NCI-H748 (cell line): ENCODE measurements around the gene MAP6D1.
A peak's percentile ranks its signal among the peaks of the same experiment; 100 is the strongest.

Experiments used
- DNase-seq: peaks from one replicate; lab custom pipeline; 2025; ENCODE audit not compliant: unreplicated experiment; lab: John Stamatoyannopoulos, UW

The MAP6D1 gene

DNA sequence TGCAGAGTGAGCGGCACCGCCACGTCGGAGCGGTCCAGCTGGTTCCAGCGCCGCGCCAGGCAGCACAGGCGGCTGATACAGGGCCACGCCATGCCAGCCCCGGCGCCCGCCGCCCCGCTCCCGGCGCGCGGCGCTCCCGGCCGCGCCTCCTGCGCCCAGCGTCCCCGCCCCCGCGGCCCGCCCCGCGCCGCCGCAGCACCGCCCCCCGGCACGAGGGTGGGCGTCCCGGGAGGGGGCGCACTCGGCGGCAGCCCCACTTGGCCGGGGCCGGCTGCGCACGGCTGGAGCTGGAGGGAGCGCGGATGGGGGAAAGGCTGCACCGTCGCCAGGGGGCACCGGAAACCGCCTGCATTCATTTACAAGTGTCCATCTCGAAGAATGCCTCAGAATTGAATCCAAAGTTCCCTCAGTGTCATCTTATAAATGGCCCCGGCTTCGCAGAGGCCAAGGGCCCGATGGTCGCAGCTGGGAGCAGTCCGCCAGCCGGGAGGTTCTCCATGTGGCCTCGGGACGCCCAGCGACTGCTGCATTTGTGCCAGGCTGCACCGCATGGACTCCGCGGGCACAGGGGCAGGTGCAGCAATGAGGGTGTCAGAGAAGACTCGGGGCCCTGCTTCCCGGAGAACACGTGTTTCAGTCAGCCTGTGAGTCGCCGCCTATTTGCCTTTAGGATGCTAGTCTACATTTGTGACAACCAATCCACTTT lies at the start of gene MAP6D1:
MAP6D1 (minus strand) TSS at position 122 of the 706 bp plus-strand sequence; CDS start at position 92, 30 bp downstream.
- DNase-seq = peak; percentile 69

DNA sequence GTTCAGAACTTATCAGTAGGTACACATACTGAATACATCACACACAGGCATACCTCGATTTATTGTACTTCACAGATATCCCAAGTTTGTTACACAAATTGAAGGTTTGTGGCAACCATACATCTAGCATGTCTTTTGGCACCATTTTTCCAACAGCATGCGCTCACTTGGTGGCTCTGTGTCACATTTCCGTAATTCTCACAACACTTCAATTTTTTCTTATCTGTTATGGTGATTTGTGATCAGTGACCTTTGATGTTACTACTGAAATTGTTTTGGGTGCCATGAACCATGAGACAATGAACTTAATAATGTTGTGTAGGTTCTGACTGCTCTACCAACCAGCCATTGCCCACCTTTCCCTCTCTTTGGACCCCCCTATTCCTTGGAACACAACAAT lies 48.5 kb upstream of the MAP6D1 start:
- DNase-seq = no peak

DNA sequence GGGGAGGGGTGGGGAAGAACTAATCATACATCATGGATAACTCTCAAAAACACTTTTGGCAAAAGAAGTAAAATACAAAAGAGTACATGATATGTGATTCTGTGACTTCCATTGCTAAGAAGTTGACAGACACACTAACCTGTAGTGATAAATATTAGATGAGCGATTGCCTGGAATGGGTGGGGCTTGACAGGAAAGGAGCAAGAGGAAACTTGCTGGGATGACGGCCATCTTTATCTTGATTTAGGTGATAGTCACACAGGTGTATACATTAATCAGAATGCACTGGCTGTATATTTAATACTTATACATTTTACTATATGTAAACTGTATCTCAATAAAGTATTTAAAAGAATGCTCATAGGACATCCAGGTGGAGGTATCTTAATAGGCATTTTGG lies 46.2 kb upstream of the MAP6D1 start:
- DNase-seq = no peak

DNA sequence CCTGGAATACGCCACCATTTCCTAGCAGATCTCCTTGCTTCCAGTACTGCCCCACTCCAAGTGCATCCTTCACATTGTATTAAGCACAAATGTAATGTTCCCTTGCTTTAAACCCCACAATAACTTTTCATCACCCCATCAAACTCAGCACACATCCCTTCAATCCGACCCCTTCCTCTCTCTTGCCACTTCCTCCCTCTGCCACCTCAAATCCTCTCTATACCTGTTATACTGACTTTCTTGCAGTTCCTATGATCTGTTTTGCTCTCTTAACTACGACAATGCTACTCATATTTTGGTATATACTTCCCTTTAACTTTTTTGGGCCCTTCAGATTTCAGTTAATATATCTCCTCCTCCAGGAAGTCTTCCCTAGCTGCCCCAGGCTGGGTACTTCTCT lies 45.2 kb upstream of the MAP6D1 start:
- no peak for DNase-seq

DNA sequence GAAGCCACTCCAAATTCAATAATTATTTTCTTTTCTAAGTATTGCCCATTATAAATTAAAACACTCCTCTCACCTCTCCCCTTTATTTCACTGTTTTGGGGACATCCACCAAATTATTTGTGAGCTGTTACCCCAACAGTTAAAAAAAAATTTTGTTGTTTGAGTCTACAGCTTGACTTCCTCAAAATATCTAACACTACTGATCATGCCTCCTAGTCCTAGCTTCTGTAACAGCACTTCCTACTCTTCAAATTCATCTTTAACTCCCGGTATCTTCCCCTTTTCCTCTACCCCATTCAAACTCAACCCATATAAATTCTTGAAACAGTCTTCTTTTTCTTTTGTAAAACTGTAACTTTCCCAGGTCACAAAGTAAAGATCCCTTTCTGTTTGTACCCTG lies 43.4 kb upstream of the MAP6D1 start:
- no peak for DNase-seq

DNA sequence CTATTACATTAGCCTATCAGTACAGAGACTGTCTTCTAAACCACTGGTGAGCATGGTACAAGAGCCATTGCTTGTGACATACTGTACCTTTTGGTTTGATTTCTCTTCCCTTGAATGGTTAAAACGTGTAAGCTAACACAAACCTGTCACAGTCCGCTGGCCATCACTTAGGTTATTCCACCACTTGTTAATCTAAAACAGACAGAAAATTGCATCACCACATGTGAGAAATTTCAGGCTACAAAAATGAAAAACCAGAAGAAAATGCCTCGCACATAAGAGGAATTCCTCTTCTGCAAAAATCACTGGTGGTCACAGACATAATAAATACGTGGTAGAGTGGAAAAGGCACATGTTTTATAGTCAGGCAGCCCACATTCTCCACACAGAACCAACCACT lies 37.2 kb upstream of the MAP6D1 start:
- no peak for DNase-seq

DNA sequence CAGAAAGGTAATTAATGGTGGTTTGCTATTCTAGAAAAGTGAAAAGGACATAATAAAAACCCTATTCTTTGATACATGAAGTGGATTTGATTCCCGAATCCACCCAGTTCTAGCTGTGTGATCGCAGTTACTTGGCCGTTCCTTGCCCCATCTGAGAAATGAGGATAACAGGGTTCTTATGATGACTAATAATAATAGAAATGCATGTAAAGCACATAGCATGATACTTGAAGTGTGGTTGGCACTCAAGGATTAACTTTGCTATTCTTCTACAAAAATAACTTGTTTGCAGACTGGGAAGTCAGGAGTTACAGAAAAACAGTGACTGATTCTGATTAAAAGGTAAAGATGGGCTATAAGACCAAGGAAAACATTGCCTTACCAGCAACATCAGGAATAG lies 32.5 kb upstream of the MAP6D1 start:
- DNase-seq = no peak

DNA sequence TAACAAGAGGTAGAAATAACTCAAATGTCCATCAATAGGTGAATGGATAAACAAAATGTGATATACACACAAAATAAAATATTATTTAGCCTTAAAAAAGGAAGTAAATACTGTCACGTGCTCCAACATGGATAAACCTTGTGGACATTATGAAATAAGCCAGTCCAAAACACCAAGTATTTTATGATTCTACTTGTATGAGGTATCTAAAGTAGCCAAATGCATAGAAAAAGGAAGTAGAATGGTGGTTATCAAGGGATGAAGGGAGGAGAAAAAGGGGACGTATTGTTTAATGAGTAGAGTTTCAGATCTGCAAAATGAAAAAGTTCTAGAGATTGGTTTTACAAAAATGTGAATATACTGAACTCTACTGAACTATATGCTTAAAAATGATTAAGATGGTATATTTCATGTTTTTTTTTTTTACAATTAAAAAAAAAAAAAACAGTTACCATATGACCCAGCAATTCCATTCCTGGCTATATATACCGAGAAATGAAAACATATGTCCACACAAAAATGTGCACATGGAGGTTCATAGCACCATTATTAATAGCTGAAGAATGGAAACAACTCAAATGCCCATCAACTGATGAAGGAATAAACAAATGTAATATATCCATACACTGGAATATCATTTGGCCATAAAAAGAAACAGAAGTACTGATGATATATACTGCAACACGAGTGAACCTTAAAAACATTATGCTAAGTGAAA lies 29.1 kb upstream of the MAP6D1 start:
- DNase-seq = no peak

DNA sequence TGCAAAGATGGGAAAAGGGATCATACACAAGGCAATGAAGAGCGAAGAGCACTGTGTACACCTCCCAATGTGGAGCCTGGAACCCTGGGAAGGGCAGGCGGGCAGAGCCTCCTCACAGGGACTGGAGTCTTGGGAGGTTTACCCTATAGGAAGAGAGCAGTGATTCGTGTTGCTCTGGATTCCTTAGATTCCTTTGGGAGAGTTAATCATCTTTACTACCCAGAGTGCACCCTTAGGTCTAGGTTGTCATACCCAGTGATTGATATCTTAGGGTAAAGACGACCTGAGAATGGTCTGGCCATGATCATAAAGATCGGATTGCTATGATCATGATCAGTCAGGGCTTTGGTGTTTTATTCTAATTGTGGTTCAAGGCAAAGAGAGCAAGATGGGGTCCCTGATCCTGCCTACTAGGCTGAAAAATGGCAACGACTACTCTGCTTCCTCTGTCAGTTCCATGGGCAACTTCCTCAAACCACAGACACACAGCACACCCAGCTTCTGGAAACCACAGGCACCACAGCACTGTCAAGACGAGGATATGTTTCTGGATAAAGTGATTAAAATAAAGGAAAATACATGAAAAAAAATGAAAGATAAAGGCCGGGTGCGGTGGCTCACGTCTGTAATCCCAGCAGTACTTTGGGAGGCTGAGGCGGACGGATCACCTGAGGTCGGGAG lies 20.4 kb upstream of the MAP6D1 start:
- no peak for DNase-seq

DNA sequence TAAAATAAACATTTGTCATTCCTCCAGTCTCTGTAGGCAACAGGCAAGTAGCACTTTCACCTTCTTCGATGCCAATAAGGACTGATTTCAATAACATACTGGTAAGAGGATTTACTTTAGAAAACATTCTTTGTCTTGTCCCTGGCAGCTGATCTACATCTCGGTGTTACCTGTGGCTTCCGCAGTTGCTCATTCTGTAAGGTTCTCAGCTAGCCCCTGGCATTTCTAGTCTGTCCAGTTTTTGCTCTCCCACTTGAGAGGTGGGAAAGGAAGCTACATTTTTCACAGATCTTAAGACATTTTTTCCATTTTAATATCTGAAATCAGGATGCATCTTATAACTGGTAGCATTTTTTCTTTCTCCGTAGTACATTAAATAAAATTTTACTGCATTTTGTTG lies 19.7 kb upstream of the MAP6D1 start:
- DNase-seq = no peak

DNA sequence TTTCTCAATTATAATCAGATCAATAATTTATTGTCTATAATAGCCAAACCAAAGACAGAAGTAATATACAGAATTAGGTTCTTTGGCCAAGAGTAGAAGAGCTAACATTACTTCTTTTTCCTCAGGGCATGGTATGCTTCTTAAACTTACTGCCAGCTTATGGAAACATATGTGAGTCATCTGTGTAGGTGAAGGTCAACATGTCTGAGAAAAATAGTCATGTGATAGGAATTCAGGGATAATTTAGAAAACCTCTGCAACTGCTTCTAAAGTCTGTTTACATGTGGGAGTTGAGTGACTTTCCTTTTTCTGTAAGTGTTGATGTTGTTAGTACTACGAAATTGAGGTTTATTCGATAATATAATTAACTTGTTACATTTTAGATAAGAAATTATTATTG lies 19.2 kb upstream of the MAP6D1 start:
- DNase-seq = no peak

DNA sequence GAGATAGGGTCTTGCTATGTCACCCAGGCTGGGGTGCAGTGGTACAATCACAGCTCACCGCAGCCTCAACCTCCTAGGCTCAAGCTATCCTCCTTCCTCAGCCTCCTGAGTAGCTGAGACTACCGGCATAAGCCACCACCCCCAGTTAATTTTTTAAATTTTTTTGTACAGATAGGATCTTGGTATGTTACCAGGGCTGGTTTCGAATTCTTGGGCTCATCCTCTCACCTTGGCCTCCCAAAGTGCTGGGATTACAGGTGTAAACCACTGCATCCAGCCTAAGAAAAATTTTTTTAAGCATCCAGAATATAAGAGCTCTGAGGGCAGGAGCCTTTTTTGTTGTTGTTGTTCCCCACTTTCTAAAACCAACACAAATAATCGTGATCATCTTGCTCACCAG lies 14.4 kb upstream of the MAP6D1 start:
- no peak for DNase-seq

DNA sequence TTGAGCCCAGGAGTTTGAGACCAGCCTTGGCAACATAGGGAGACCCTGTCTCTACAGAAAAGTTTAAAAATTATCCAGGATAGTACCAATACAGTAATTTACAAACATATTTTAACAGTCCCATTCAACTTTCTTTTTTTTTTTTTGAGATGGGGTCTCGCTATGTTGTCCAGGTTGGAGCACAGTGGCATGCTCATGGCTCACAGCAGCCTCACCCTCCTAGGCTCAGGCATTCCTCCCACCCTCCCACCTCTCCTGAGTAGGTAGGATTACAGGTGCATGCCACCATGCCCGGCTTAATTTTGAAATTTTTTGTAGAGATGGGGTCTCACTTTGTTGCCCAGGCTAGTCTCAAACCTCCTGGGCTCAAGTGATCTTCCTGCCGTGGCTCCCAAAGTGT lies 12.5 kb upstream of the MAP6D1 start:
- no peak for DNase-seq

DNA sequence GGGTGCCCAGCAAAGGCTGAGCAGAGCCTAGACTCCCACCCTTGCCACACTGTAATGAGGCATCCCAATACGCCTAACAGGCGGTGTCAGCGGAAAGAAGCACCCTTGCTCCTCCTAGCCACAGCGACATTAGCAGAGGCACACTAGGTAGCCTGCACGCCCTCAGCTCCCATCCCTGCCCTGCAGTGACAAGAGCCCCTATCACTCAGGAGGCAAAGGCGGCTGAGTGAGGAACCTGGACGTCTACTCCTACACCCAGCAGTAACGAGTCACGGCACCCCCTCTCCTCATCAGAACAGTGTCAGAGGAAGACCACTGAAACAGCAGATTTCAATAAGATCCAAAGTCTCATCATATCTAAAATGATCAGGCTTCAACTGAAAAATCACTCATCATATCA lies 12.0 kb upstream of the MAP6D1 start:
- DNase-seq = no peak

DNA sequence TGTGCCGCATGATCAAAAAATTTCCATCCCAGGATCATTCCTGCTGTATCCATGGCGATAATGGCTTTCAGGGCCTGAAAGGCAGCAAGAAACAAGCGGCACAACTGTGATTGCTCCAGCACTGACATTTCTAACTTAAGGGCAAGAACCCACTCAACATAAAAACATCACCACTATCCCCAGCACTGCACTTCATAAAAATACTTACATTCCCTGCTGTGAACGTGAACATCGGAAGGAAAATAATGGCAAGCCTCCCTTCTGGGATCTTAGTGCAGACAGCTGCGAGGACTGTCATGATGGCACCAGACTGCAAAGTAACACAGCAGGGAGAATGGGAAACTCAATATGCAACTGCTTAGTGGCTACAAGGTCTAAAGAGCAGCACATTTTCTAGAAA lies 8.1 kb upstream of the MAP6D1 start:
- no peak for DNase-seq

DNA sequence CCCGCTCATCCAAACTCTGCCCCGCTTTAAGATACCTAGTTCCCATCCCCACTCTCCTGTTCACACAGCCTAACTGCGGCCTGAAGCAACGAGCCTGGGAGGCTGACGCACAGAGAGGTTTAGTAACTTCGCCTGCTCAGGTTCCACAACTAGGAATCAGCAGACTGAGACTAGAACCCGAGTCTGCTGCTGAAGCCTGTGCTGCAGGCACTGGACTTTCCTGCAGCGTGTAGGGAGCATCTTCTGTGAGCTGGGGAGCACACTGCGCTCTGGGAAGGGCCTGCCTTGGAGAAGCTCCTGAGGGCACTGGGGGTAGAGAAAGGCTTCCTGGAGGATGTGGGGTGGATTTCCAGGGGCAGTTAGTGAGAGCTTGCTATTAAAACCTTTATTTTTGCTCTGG lies 4.8 kb upstream of the MAP6D1 start:
- no peak for DNase-seq

DNA sequence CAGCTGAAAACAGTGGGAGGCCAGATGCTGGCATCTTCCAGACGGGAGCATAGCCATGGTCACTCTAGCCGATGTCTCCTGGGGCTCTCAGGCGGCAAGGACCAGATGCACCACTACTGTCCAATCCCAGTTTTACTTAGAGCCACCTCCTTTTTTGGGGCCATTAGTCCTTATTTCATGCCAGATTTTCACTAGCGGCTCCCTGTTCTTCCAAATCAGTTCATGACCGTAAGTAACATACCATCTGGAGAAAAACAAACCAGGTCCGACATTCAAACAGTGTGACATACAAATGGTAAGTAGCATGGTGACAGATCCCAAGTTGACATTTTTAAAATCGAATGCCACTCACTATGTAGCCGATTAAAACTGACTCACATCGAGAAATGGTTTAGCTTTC lies 4.1 kb upstream of the MAP6D1 start:
- no peak for DNase-seq

DNA sequence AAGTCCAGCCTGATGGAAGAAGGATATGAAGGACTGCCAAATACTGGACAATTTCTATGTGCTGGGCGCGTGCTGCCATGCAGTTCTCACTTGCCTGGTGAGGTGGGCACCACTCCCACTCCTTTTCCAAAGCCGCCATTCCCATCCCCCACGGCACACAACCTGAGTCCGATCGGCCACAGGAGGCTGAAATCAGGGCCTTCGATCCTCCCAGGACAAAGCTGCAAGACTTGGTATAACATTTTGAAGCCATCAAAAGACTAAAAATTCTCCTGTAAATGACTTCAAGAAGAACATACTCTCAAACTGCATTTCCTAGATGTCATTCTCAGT lies 3.1 kb upstream of the MAP6D1 start:
- no peak for DNase-seq

DNA sequence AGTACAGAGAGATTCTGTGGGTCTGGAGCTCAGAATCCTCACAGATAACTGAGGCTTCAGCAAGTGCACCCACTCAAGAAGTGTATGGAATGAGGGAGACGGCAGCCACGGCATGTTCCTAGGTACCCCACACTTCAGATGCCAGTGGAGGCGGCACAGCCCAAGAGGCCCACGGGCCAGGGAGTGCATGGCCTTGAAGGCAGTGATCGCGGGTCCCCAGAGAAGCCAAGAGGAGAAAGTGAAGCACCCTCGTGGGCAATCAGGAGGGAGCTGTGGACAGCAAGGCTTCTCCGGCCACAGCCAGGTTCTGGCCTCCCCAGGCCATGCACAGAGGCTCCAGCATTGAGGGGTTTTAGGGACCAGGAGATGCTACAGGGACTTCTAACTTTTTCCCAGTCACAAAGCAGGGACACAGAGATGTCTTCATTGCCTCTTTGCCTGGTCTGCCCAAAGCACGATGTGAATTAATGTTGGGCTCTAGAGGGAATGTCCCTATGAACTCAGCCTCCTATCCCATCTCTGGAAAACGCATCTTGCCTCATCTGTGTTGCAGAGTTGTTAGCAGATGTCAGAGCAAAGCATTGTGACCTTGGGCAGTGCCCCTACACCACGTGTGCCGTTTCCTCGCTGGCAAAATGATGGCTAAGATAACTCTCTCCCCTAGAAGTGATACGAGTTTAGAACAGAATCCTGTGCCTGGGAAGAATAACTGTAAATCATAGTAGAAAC lies 2.6 kb upstream of the MAP6D1 start:
- no peak for DNase-seq

DNA sequence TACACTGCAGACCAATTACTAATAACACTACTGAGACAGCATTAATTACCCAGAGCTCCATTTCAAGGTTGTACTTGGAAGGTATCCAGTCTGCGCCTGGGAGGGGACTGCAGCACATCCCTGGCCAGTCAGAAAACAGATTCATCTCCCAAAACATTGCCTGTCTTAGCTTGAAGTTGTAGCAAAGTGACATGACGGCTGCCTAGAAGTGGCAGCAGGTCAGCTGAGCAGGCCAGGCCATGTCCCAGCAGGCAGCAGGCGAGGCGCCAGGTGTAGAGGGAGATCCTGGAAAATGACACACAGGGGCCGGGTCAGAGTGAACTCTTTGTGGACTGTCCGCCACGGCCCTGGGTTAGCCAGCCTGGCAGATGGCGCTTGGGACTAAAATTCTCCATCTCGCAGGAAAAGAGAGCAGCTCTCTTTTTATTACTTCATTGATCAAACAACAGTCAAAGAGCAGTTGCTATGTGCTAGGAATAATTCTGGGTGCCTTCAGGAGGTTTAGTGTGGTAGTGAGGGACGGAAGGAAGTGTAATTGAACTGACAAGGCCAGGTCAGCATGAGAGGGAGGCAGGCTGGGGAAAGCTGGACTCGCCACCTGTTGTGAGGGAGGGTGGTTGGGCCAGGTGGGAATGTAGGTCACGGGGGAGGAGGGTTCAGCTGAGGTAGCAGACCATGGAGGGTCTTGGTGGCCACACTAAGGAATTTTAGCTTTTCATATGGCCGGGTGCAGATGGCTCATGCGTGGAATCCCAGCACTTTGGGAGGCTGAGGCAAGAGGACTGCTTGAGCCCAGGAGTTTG lies 1.3 kb upstream of the MAP6D1 start:
- DNase-seq = no peak
